Effector CD4-positive, alpha-beta T cell (primary cell): ENCODE data around the gene CYB5B.

Experiments used
- DNase-seq: peaks from one replicate; pipeline ENCODE4 v3.0.0-alpha.2; 2020

Gene CYB5B

GRCh38 chr16:69490707-69491324 lies 66.4 kb downstream of the CYB5B start:
- DNase-seq: no peak

GRCh38 chr16:69494991-69495392 lies 70.6 kb downstream of the CYB5B start:
- DNase-seq: peak; percentile 7

GRCh38 chr16:69495821-69496220 lies 71.4 kb downstream of the CYB5B start:
- DNase-seq: no peak

GRCh38 chr16:69496376-69496775 lies 72.0 kb downstream of the CYB5B start:
- no peak for DNase-seq

GRCh38 chr16:69496896-69497295 lies 72.5 kb downstream of the CYB5B start:
- DNase-seq: no peak

- DNase-seq: no peak
These were observed 73.6 kb downstream of the CYB5B start for GRCh38 chr16:69497876-69498596.

- DNase-seq: no peak
These were observed 74.5 kb downstream of the CYB5B start for GRCh38 chr16:69498926-69499325.

- no peak for DNase-seq
These were observed 75.3 kb downstream of the CYB5B start for GRCh38 chr16:69499541-69500230.

- DNase-seq: no peak
These were observed 76.1 kb downstream of the CYB5B start for GRCh38 chr16:69500496-69500895.

- DNase-seq: no peak
These were observed 77.7 kb downstream of the CYB5B start for GRCh38 chr16:69501956-69502745.

- DNase-seq: no peak
These were observed 78.8 kb downstream of the CYB5B start for GRCh38 chr16:69503244-69503643.

- no peak for DNase-seq
These were observed 83.8 kb downstream of the CYB5B start for GRCh38 chr16:69508033-69508755.

- no peak for DNase-seq
These were observed 84.7 kb downstream of the CYB5B start for GRCh38 chr16:69509125-69509524.

- DNase-seq: no peak
These were observed 87.2 kb downstream of the CYB5B start for GRCh38 chr16:69511651-69512050.

- no peak for DNase-seq
These were observed 89.0 kb downstream of the CYB5B start for GRCh38 chr16:69513180-69513966.

GRCh38 chr16:69514356-69514755 lies 89.9 kb downstream of the CYB5B start:
- DNase-seq: no peak
